Brain microvascular endothelial cell (primary cell): Measurements from ENCODE around the gene GCLM.
"Not testable (repeated sequence)": the region's sequence is repeated elsewhere in the genome, so short reads cannot be mapped to it uniquely, and the experiment has no call there.

Experiments
- DNase-seq: peaks from one replicate; pipeline ENCODE4 v3.0.0-alpha.2; 2020
- H3K27ac ChIP-seq: fragments of 250-450 bp; sonication (Bioruptor Pico); 2 replicates; pipeline ENCODE4 v1.5.1; 2020; ENCODE audit warnings: mild to moderate bottlenecking, moderate library complexity
- H3K27me3 ChIP-seq: fragments of 250-450 bp; sonication (Bioruptor Pico); replicated peaks from 2 replicates; pipeline ENCODE4 v1.5.1; 2020; ENCODE audit warnings: mild to moderate bottlenecking
- H3K36me3 ChIP-seq: fragments of 250-450 bp; sonication (Bioruptor Pico); replicated peaks from 2 replicates; pipeline ENCODE4 v1.5.1; 2020; ENCODE audit warnings: mild to moderate bottlenecking
- H3K4me3 ChIP-seq: 2 replicates; pipeline ENCODE4 v1.5.1; 2011; ENCODE audit warnings: low read depth, mild to moderate bottlenecking, control low read depth, low read length, moderate library complexity
- CTCF ChIP-seq: IDR thresholded peaks from 2 replicates; pipeline ENCODE4 v1.5.1; 2011; ENCODE audit warnings: low read depth, mild to moderate bottlenecking, moderate library complexity, low read length, control low read depth, inconsistent platforms; ENCODE audit errors: missing control alignments
- in situ Hi-C: cut with HindIII; loops from 2 replicates; pipeline ENCODE4 v1.10.0; 2017; ENCODE audit warnings: low sequenced_read_pairs, low pct_ligation_motif_present

GCLM gene

GRCh38 chr1:93853940-93854339, 55.3 kb downstream of the GCLM start:
- Histone ChIP-seq H3K27ac (no peak overlapping the region), H3K4me3 (no peak overlapping the region), H3K27me3 (no peaks in the 10 kb centered on the region), H3K36me3 (no peaks in the 10 kb centered on the region)
- no peak for TF ChIP-seq CTCF
- in situ Hi-C loops: no loop called here
- DNase-seq: no peak

GRCh38 chr1:93851878-93852277, 57.4 kb downstream of the GCLM start:
- H3K36me3 ChIP-seq: no peaks in the 10 kb centered on the region
- H3K27me3 ChIP-seq: no peaks in the 10 kb centered on the region
- no peak overlapping the region for H3K4me3 ChIP-seq
- in situ Hi-C loops: no loop called here
- DNase-seq: no peak
- TF ChIP-seq CTCF: no peak
- no peak overlapping the region for H3K27ac ChIP-seq

GRCh38 chr1:93851327-93851712, 57.9 kb downstream of the GCLM start:
- no peak for TF ChIP-seq CTCF
- in situ Hi-C loops: no loop called here

GRCh38 chr1:93850687-93851326, 58.4 kb downstream of the GCLM start:
- H3K27me3 ChIP-seq, in situ Hi-C loops, H3K36me3 ChIP-seq, H3K4me3 ChIP-seq, H3K27ac ChIP-seq: not testable (repeated sequence)
- peak; percentile 79 for DNase-seq
- TF ChIP-seq CTCF: peak; percentile 57

More at GRCh38 chr1:93851327-93851712, 57.9 kb downstream of the GCLM start:
- Histone ChIP-seq H3K36me3 (no peaks in the 10 kb centered on the region), H3K4me3 (no peak overlapping the region), H3K27ac (no peak overlapping the region), H3K27me3 (no peaks in the 10 kb centered on the region)
- no peak for DNase-seq

GRCh38 chr1:93848350-93848883, 60.8 kb downstream of the GCLM start:
- H3K27me3 ChIP-seq: no peaks in the 10 kb centered on the region
- in situ Hi-C loops: no loop called here
- peak overlapping the region; percentile 83 for H3K27ac ChIP-seq
- no peaks in the 10 kb centered on the region for H3K36me3 ChIP-seq
- DNase-seq: no peak
- H3K4me3 ChIP-seq: peak overlapping the region; percentile 87
- TF ChIP-seq CTCF: no peak

- peak overlapping the region; percentile 83 for H3K27ac ChIP-seq
- H3K36me3 ChIP-seq: no peaks in the 10 kb centered on the region
- no peak for TF ChIP-seq CTCF
- DNase-seq: peak; percentile 68
- in situ Hi-C loops: no loop called here
- no peaks in the 10 kb centered on the region for H3K27me3 ChIP-seq
- H3K4me3 ChIP-seq: peak overlapping the region; percentile 87
Observed at GRCh38 chr1:93847811-93848288, 61.4 kb downstream of the GCLM start.
